ENCODE measurements around the gene TRPM3. TPM values are rescaled to one million over a fixed set of nuclear protein-coding genes. Genes with fewer than 3 reads are reported as not detected.

TRPM3 gene
- total RNA-seq, 3 donors from 2014 or later (not counting 1 experiment from before 2014, with no cell fraction given): not detected

GRCh38 chr9:70495514-70495913, 625.9 kb downstream of the TRPM3 start:
- DNase-seq: no peak
- intact Hi-C loops (cut with micrococcal nuclease): no loop called here
- no peak overlapping the region for H3K4me3 Mint-ChIP-seq

DNA sequence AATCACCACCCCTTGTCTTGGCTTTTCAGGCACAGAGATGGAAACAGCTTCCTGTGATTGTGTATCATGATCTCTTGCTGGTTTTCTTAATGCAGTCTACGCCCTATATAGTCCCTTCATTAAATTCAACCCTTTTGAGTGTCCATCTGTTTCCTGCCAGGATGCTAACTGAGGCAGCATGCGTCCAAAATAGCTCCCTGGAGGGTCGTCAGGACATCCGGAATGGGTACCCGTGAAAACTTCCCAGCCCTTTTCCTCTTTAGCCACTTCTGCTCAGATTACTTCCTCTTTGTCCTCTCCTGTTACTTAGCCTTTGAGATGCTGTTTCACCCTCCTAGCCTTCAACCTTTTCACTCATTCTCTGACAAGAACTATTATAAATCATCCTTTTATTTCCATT, 627.2 kb downstream of the TRPM3 start:
- Histone ChIP-seq H3K27ac (ENCODE audit: low read length) (no peak overlapping the region), H3K4me3 (ENCODE audit: low read length) (no peak overlapping the region), H3K4me1 (ENCODE audit: control insufficient read depth, insufficient read depth, low read length) (peaks cover 14% of the 10 kb centered on the region), H3K9me3 (ENCODE audit: control insufficient read depth, insufficient read depth, low read length) (no peaks in the 10 kb centered on the region), H3K27me3 (ENCODE audit: control insufficient read depth, insufficient read depth, low read length) (no peaks in the 10 kb centered on the region), H3K36me3 (ENCODE audit: control insufficient read depth, insufficient read depth, low read length) (no peaks in the 10 kb centered on the region)
- Mint-ChIP-seq H3K4me1 (peaks cover 21 to 29% of the 10 kb centered on the region in 2 donors), H3K9me3 (no peaks in the 10 kb centered on the region), H3K4me3 (no peak overlapping the region), H3K27me3 (ENCODE audit: low read depth in 2 of 2) (peaks cover 11 to 19% of the 10 kb centered on the region in 2 donors), H3K36me3 (no peaks in the 10 kb centered on the region), H3K27ac (no peak overlapping the region)
- WGBS (ENCODE audit: insufficient coverage): 13% methylated on average over 5 of the region's 5 CpGs
- ATAC-seq (no peak), DNase-seq (no peak)
- no peak for TF ChIP-seq CTCF (IDR thresholded peaks at IDR 0.05)
- intact Hi-C loops (cut with micrococcal nuclease): no loop called here

More at GRCh38 chr9:70495514-70495913, 625.9 kb downstream of the TRPM3 start:
- Mint-ChIP-seq H3K27me3 (ENCODE audit: low read depth in 2 of 2) (peaks cover 11 to 19% of the 10 kb centered on the region in 2 donors), H3K36me3 (no peaks in the 10 kb centered on the region), H3K9me3 (no peaks in the 10 kb centered on the region), H3K4me1 (peaks cover 21 to 29% of the 10 kb centered on the region in 2 donors), H3K27ac (no peak overlapping the region)
- TF ChIP-seq CTCF (IDR thresholded peaks at IDR 0.05): no peak
- 95% methylated on average over 6 of the region's 6 CpGs for WGBS (ENCODE audit: insufficient coverage)
- Histone ChIP-seq H3K27ac (ENCODE audit: low read length) (no peak overlapping the region), H3K9me3 (ENCODE audit: control insufficient read depth, insufficient read depth, low read length) (no peaks in the 10 kb centered on the region), H3K4me3 (ENCODE audit: low read length) (no peak overlapping the region), H3K27me3 (ENCODE audit: control insufficient read depth, insufficient read depth, low read length) (no peaks in the 10 kb centered on the region), H3K36me3 (ENCODE audit: control insufficient read depth, insufficient read depth, low read length) (no peaks in the 10 kb centered on the region), H3K4me1 (ENCODE audit: control insufficient read depth, insufficient read depth, low read length) (peaks cover 14% of the 10 kb centered on the region)
- ATAC-seq: no peak

DNA sequence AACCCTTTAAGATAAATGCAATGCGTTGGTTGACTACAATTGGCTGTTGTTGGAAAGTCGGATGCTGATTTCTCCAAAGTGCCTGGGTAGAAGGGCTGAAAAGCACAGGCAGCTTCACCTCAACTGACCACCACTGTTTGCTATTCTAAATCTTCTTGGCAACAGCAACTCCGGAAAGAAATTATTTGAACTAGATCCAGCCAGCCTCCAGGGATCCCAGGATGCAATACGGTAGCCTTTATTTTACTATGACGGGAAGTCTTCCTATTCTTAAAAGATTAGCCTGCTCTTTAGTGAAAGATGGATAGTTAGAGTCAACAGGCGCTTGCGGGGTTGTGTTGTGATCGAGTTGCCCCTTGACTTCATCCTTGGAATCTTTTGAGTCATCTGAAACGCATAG, 628.4 kb downstream of the TRPM3 start:
- no peaks in the 10 kb centered on the region for H3K27me3 ChIP-seq (ENCODE audit: control insufficient read depth, insufficient read depth, low read length)
- intact Hi-C loops (cut with micrococcal nuclease): no loop called here
- Mint-ChIP-seq H3K27ac (no peak overlapping the region), H3K27me3 (ENCODE audit: low read depth in 2 of 2) (peaks cover 11 to 19% of the 10 kb centered on the region in 2 donors), H3K4me1 (peaks cover 21 to 29% of the 10 kb centered on the region in 2 donors), H3K36me3 (no peaks in the 10 kb centered on the region), H3K9me3 (no peaks in the 10 kb centered on the region), H3K4me3 (no peak overlapping the region)
- ATAC-seq (no peak), DNase-seq (no peak)
- WGBS (ENCODE audit: insufficient coverage): 92% methylated on average over 9 of the region's 9 CpGs
- no peaks in the 10 kb centered on the region for H3K36me3 ChIP-seq (ENCODE audit: control insufficient read depth, insufficient read depth, low read length)
- no peak for TF ChIP-seq CTCF (IDR thresholded peaks at IDR 0.05)
- no peaks in the 10 kb centered on the region for H3K9me3 ChIP-seq (ENCODE audit: control insufficient read depth, insufficient read depth, low read length)
- peaks cover 14% of the 10 kb centered on the region for H3K4me1 ChIP-seq (ENCODE audit: control insufficient read depth, insufficient read depth, low read length)
- no peak overlapping the region for H3K4me3 ChIP-seq (ENCODE audit: low read length)
- H3K27ac ChIP-seq (ENCODE audit: low read length): no peak overlapping the region

GRCh38 chr9:70492319-70492777, 629.1 kb downstream of the TRPM3 start:
- no peak for TF ChIP-seq CTCF (IDR thresholded peaks at IDR 0.05)
- H3K27ac Mint-ChIP-seq: no peak overlapping the region
- intact Hi-C loops (cut with micrococcal nuclease): no loop called here
- H3K4me3 Mint-ChIP-seq: no peak overlapping the region
- Histone ChIP-seq H3K27me3 (ENCODE audit: control insufficient read depth, insufficient read depth, low read length) (no peaks in the 10 kb centered on the region), H3K36me3 (ENCODE audit: control insufficient read depth, insufficient read depth, low read length) (no peaks in the 10 kb centered on the region), H3K27ac (ENCODE audit: low read length) (no peak overlapping the region), H3K4me3 (ENCODE audit: low read length) (no peak overlapping the region), H3K4me1 (ENCODE audit: control insufficient read depth, insufficient read depth, low read length) (peaks cover 14% of the 10 kb centered on the region), H3K9me3 (ENCODE audit: control insufficient read depth, insufficient read depth, low read length) (no peaks in the 10 kb centered on the region)
- WGBS (ENCODE audit: insufficient coverage): 58% methylated on average over 2 of the region's 2 CpGs
- H3K36me3 Mint-ChIP-seq: no peaks in the 10 kb centered on the region
- H3K4me1 Mint-ChIP-seq: peaks cover 21 to 29% of the 10 kb centered on the region in 2 donors
- no peak for ATAC-seq
- no peaks in the 10 kb centered on the region for H3K9me3 Mint-ChIP-seq
- no peak for DNase-seq
- H3K27me3 Mint-ChIP-seq (ENCODE audit: low read depth in 2 of 2): peaks cover 9 to 19% of the 10 kb centered on the region in 2 donors
